ENCODE data around the gene TMC8. TPM values are rescaled to one million over a fixed set of nuclear protein-coding genes. Genes with fewer than 3 reads are reported as not detected.

The TMC8 gene
- total and polyA plus RNA-seq, 5 donors from 2014 or later: 61.8 to 454 (median 76.0) TPM

DNA sequence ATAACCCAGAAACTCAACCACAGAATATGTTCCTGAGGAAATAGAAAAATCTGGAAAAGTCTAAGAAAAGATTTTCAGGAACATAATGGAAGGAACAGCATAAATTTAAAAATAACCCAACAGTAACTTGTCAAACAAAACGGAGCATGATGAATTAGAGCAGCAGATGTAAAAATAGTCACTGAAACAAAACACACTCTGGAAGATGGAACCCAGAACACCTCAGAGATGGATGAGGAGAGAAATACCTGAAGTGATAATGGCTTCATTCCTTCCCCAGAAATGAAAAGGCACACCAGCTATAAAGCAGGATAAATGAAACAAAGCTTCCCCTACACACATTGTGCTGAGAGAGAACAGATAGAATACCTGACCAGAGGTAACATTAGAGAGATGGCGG is 49.9 kb downstream of the TMC8 start:
- no peak for DNase-seq

GRCh38 chr17:78182504-78182903 is 51.9 kb downstream of the TMC8 start:
- no peak overlapping the region for H3K4me3 Mint-ChIP-seq
- Histone ChIP-seq H3K4me3 (ENCODE audit: low read depth, low read length) (no peak overlapping the region), H3K9me3 (ENCODE audit: control insufficient read depth in 2 of 2, low read length in 2 of 2) (no peaks in the 10 kb centered on the region), H3K27me3 (ENCODE audit: control insufficient read depth, insufficient read depth, low read length) (no peaks in the 10 kb centered on the region), H3K27ac (ENCODE audit: insufficient read depth, low read length, poor library complexity, severe bottlenecking) (no peak overlapping the region), H3K4me1 (ENCODE audit: control insufficient read depth, insufficient read depth, low read length, poor library complexity, severe bottlenecking) (peaks cover 16% of the 10 kb centered on the region), H3K36me3 (ENCODE audit: control insufficient read depth, insufficient read depth, low read length) (no peaks in the 10 kb centered on the region)
- no peaks in the 10 kb centered on the region for H3K9me3 Mint-ChIP-seq
- H3K36me3 Mint-ChIP-seq: no peaks in the 10 kb centered on the region
- no peaks in the 10 kb centered on the region for H3K27me3 Mint-ChIP-seq
- H3K4me1 Mint-ChIP-seq: peaks cover 8 to 26% (median 14%) of the 10 kb centered on the region in 4 donors
- ATAC-seq (ENCODE audit: low read depth in 2 of 2) (no peak), DNase-seq (no peak)
- H3K27ac Mint-ChIP-seq: no peak overlapping the region

More for the DNA sequence above, 49.9 kb downstream of the TMC8 start:
- Histone ChIP-seq H3K27ac (ENCODE audit: insufficient read depth, low read length, poor library complexity, severe bottlenecking) (no peak overlapping the region), H3K4me1 (ENCODE audit: control insufficient read depth, insufficient read depth, low read length, poor library complexity, severe bottlenecking) (peaks cover 12% of the 10 kb centered on the region), H3K36me3 (ENCODE audit: control insufficient read depth, insufficient read depth, low read length) (no peaks in the 10 kb centered on the region), H3K27me3 (ENCODE audit: control insufficient read depth, insufficient read depth, low read length) (no peaks in the 10 kb centered on the region), H3K9me3 (ENCODE audit: control insufficient read depth in 2 of 2, low read length in 2 of 2) (no peaks in the 10 kb centered on the region), H3K4me3 (ENCODE audit: low read depth, low read length) (peak overlapping the region; percentile 33)
- Mint-ChIP-seq H3K4me1 (peaks cover 5 to 31% (median 15%) of the 10 kb centered on the region in 4 donors), H3K36me3 (no peaks in the 10 kb centered on the region), H3K4me3 (peak overlapping the region in 1 of 4 donors; percentile 39), H3K9me3 (no peaks in the 10 kb centered on the region), H3K27ac (peak overlapping the region; percentile 23 to 56 (median 44)), H3K27me3 (no peaks in the 10 kb centered on the region)
- ATAC-seq (ENCODE audit: low read depth in 2 of 2): no peak

GRCh38 chr17:78183916-78184315 is 53.3 kb downstream of the TMC8 start:
- Mint-ChIP-seq H3K4me3 (no peak overlapping the region), H3K4me1 (peaks cover 8 to 31% (median 17%) of the 10 kb centered on the region in 4 donors), H3K27me3 (no peaks in the 10 kb centered on the region), H3K9me3 (no peaks in the 10 kb centered on the region), H3K36me3 (no peaks in the 10 kb centered on the region), H3K27ac (peak overlapping the region in 2 of 3 donors; percentile 29 to 46)
- H3K9me3 ChIP-seq (ENCODE audit: control insufficient read depth in 2 of 2, low read length in 2 of 2): no peaks in the 10 kb centered on the region
- no peaks in the 10 kb centered on the region for H3K27me3 ChIP-seq (ENCODE audit: control insufficient read depth, insufficient read depth, low read length)
- H3K4me3 ChIP-seq (ENCODE audit: low read depth, low read length): no peak overlapping the region
- ATAC-seq (ENCODE audit: low read depth in 2 of 2) (no peak), DNase-seq (no peak)
- H3K36me3 ChIP-seq (ENCODE audit: control insufficient read depth, insufficient read depth, low read length): no peaks in the 10 kb centered on the region
- no peak overlapping the region for H3K27ac ChIP-seq (ENCODE audit: insufficient read depth, low read length, poor library complexity, severe bottlenecking)
- peaks cover 19% of the 10 kb centered on the region for H3K4me1 ChIP-seq (ENCODE audit: control insufficient read depth, insufficient read depth, low read length, poor library complexity, severe bottlenecking)

DNA sequence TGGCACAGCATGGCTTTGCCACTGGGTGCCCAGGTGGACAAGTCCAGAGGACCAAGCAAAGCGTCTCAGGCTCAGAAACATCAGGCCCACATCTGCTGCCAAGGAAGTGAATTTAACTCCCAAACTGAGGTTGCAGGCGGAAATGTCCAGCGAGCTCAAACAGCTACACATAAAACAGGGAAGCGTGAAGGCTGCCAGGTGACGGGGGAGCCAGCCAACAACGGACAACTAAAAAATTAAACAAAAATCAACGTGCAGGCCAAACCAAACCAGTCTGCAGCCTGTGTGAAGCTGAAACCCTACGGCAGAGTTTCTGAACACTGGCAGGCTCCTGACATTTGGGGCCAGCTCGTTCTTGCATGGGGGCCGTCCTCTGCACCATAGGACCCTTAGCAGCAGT is 53.8 kb downstream of the TMC8 start:
- H3K27me3 Mint-ChIP-seq: no peaks in the 10 kb centered on the region
- H3K4me3 Mint-ChIP-seq: peak overlapping the region in 3 of 4 donors; percentile 31 to 65 (median 62)
- Histone ChIP-seq H3K36me3 (ENCODE audit: control insufficient read depth, insufficient read depth, low read length) (no peaks in the 10 kb centered on the region), H3K9me3 (ENCODE audit: control insufficient read depth in 2 of 2, low read length in 2 of 2) (no peaks in the 10 kb centered on the region), H3K27me3 (ENCODE audit: control insufficient read depth, insufficient read depth, low read length) (no peaks in the 10 kb centered on the region), H3K4me3 (ENCODE audit: low read depth, low read length) (no peak overlapping the region), H3K4me1 (ENCODE audit: control insufficient read depth, insufficient read depth, low read length, poor library complexity, severe bottlenecking) (peaks cover 19% of the 10 kb centered on the region), H3K27ac (ENCODE audit: insufficient read depth, low read length, poor library complexity, severe bottlenecking) (no peak overlapping the region)
- DNase-seq: no peak
- ATAC-seq (ENCODE audit: low read depth in 2 of 2): no peak
- H3K4me1 Mint-ChIP-seq: peaks cover 8 to 31% (median 17%) of the 10 kb centered on the region in 4 donors
- H3K9me3 Mint-ChIP-seq: no peaks in the 10 kb centered on the region
- no peaks in the 10 kb centered on the region for H3K36me3 Mint-ChIP-seq
- peak overlapping the region in 2 of 3 donors; percentile 23 to 29 for H3K27ac Mint-ChIP-seq

GRCh38 chr17:78184868-78185267 is 54.3 kb downstream of the TMC8 start:
- peak overlapping the region in 1 of 3 donors; percentile 74 for H3K27ac Mint-ChIP-seq
- no peaks in the 10 kb centered on the region for H3K36me3 Mint-ChIP-seq
- no peaks in the 10 kb centered on the region for H3K27me3 ChIP-seq (ENCODE audit: control insufficient read depth, insufficient read depth, low read length)
- H3K9me3 ChIP-seq (ENCODE audit: control insufficient read depth in 2 of 2, low read length in 2 of 2): no peaks in the 10 kb centered on the region
- no peaks in the 10 kb centered on the region for H3K9me3 Mint-ChIP-seq
- H3K36me3 ChIP-seq (ENCODE audit: control insufficient read depth, insufficient read depth, low read length): no peaks in the 10 kb centered on the region
- no peak for ATAC-seq (ENCODE audit: low read depth in 2 of 2)
- H3K4me1 ChIP-seq (ENCODE audit: control insufficient read depth, insufficient read depth, low read length, poor library complexity, severe bottlenecking): peaks cover 19% of the 10 kb centered on the region
- no peak for DNase-seq
- H3K27me3 Mint-ChIP-seq: no peaks in the 10 kb centered on the region
- H3K27ac ChIP-seq (ENCODE audit: insufficient read depth, low read length, poor library complexity, severe bottlenecking): no peak overlapping the region
- peaks cover 8 to 31% (median 17%) of the 10 kb centered on the region in 4 donors for H3K4me1 Mint-ChIP-seq
- H3K4me3 Mint-ChIP-seq: peak overlapping the region; percentile 31 to 71 (median 58)
- H3K4me3 ChIP-seq (ENCODE audit: low read depth, low read length): no peak overlapping the region

GRCh38 chr17:78185981-78186691 is 55.6 kb downstream of the TMC8 start:
- H3K36me3 ChIP-seq (ENCODE audit: control insufficient read depth, insufficient read depth, low read length): no peaks in the 10 kb centered on the region
- DNase-seq (peak in 1 of 3 donors; percentile 35), ATAC-seq (ENCODE audit: low read depth in 2 of 2) (no peak)
- H3K36me3 Mint-ChIP-seq: no peaks in the 10 kb centered on the region
- H3K4me1 Mint-ChIP-seq: peaks cover 2 to 28% (median 12%) of the 10 kb centered on the region in 4 donors
- no peak overlapping the region for H3K27ac Mint-ChIP-seq
- H3K27me3 Mint-ChIP-seq: no peaks in the 10 kb centered on the region
- no peaks in the 10 kb centered on the region for H3K9me3 ChIP-seq (ENCODE audit: control insufficient read depth in 2 of 2, low read length in 2 of 2)
- H3K4me1 ChIP-seq (ENCODE audit: control insufficient read depth, insufficient read depth, low read length, poor library complexity, severe bottlenecking): peaks cover 19% of the 10 kb centered on the region
- H3K4me3 ChIP-seq (ENCODE audit: low read depth, low read length): peak overlapping the region; percentile 26
- no peaks in the 10 kb centered on the region for H3K9me3 Mint-ChIP-seq
- H3K4me3 Mint-ChIP-seq: peak overlapping the region; percentile 27 to 76 (median 74)
- no peaks in the 10 kb centered on the region for H3K27me3 ChIP-seq (ENCODE audit: control insufficient read depth, insufficient read depth, low read length)
- H3K27ac ChIP-seq (ENCODE audit: insufficient read depth, low read length, poor library complexity, severe bottlenecking): no peak overlapping the region

DNA sequence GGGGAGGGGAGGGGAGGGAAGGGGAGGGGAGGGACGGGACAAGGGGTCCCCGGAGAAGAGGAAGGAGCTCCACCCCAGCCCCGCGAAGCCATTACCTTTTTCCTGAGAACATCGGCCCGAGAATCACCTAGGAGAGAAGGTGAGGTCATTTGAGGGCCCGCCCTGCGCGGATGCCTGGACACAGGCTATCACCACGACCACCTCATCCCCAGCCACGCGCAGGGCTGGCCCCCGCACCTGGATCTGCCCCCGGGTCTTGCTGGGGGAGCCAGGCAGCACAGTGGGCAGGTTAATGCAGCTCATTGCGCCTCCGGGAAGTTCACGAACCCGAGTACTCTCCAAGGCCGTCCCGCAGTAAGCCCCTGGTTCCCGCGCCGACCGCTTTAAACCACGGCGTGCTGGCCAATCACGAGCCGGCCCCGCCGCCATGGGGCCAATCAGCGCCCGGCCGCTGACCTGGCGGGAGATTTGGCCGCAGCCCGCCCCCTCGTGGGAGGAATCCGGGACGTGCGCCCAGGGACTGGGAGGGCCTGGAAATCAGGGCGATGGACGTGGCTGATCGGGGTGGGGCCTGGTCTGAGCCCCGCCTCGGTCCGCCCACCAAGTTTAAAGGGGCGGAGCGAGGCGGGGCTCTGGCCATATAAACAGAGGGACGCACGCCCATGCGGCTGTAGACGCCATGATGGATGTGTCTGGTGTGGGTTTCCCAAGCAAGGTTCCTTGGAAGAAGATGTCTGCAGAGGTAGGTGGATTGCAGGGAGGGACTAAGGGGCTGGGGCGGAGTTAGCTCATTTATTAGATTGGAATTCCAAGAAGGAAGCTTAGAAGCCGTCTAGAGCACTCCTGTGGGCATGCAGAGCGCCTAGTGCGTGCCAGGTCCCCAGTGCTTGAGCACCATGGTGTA is 56.4 kb downstream of the TMC8 start, which contains the start of the genes AFMID and TK1:
Gene AFMID, plus strand, starts transcription at position 671 of the 904 bp plus-strand sequence. Its CDS starts 9 bp downstream, at position 680.
Gene TK1, minus strand, starts transcription at position 361 of the 904 bp plus-strand sequence. Its CDS starts 58 bp downstream, at position 303.
- H3K4me3 ChIP-seq (ENCODE audit: low read depth, low read length): peak within 1 kb of the TSS; percentile 84
- no peaks in the 10 kb centered on the region for H3K36me3 Mint-ChIP-seq
- no peaks in the 10 kb centered on the region for H3K27me3 Mint-ChIP-seq
- H3K4me3 Mint-ChIP-seq: peak within 1 kb of the TSS; percentile 78 to 92 (median 87)
- peaks cover 19% of the 10 kb centered on the region for H3K4me1 ChIP-seq (ENCODE audit: control insufficient read depth, insufficient read depth, low read length, poor library complexity, severe bottlenecking)
- ATAC-seq (ENCODE audit: low read depth in 2 of 2) (peak; percentile 83 to 86), DNase-seq (peak; percentile 71 to 93 (median 80))
- H3K9me3 ChIP-seq (ENCODE audit: control insufficient read depth in 2 of 2, low read length in 2 of 2): no peaks in the 10 kb centered on the region
- no peaks in the 10 kb centered on the region for H3K27me3 ChIP-seq (ENCODE audit: control insufficient read depth, insufficient read depth, low read length)
- no peaks in the 10 kb centered on the region for H3K36me3 ChIP-seq (ENCODE audit: control insufficient read depth, insufficient read depth, low read length)
- peak within 1 kb of the TSS; percentile 49 to 60 (median 56) for H3K27ac Mint-ChIP-seq
- peak within 1 kb of the TSS; percentile 23 for H3K27ac ChIP-seq (ENCODE audit: insufficient read depth, low read length, poor library complexity, severe bottlenecking)
- H3K4me1 Mint-ChIP-seq: peaks cover 2 to 28% (median 12%) of the 10 kb centered on the region in 4 donors
- no peaks in the 10 kb centered on the region for H3K9me3 Mint-ChIP-seq
